ENCODE results near the gene KRT32.

DNA sequence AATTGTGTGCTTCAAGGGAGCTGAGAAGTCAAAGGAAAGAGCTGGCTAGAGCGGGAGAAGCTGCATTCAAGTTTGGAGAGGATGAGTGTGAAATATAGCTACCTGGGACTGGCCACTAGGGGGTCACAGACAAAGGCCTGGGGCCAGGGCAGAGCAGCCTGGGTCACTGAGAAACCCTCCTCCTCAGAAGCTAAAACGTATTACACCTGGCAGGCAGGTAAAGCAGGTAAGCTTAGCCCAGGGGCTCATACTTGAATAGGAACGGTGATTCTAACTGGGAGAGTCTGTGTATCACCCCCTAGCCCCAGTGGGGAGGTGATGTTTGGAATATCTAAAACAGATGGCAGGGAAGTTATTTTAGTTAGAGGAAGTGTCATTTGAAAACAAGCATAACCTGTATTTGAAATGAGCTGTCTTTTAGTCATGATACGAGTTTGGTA, 49.6 kb downstream of the KRT32 start:
- TF ChIP-seq, protein P1, sequence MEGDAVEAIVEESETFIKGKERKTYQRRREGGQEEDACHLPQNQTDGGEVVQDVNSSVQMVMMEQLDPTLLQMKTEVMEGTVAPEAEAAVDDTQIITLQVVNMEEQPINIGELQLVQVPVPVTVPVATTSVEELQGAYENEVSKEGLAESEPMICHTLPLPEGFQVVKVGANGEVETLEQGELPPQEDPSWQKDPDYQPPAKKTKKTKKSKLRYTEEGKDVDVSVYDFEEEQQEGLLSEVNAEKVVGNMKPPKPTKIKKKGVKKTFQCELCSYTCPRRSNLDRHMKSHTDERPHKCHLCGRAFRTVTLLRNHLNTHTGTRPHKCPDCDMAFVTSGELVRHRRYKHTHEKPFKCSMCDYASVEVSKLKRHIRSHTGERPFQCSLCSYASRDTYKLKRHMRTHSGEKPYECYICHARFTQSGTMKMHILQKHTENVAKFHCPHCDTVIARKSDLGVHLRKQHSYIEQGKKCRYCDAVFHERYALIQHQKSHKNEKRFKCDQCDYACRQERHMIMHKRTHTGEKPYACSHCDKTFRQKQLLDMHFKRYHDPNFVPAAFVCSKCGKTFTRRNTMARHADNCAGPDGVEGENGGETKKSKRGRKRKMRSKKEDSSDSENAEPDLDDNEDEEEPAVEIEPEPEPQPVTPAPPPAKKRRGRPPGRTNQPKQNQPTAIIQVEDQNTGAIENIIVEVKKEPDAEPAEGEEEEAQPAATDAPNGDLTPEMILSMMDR (IDR thresholded peaks at IDR 0.05) = no peak
- no peak for TF ChIP-seq POLR2A (IDR thresholded peaks at IDR 0.05)
